HAP-1 (cell line): ENCODE results near the gene UBQLN2.
"Not testable (repeated sequence)": the region's sequence is repeated elsewhere in the genome, so short reads cannot be mapped to it uniquely, and the experiment has no call there.

Experiments used
- DNase-seq, 2 experiments: peaks; one replicate each; pipeline ENCODE4 v3.0.0-alpha.2; 2016 to 2020; ENCODE audit warnings: low spot score in 2 of 2
- H3K27me3 ChIP-seq: fragments of 250-450 bp; sonication (Bioruptor Pico); 2 replicates; pipeline ENCODE4 v1.5.1; 2020; ENCODE audit warnings: low read depth, mild to moderate bottlenecking, moderate library complexity
- H3K36me3 ChIP-seq: fragments of 250-450 bp; sonication (Bioruptor Pico); replicated peaks from 2 replicates; pipeline ENCODE4 v1.5.1; 2020; ENCODE audit warnings: mild to moderate bottlenecking
- H3K4me1 ChIP-seq: fragments of 250-450 bp; sonication (Bioruptor Pico); 2 replicates; pipeline ENCODE4 v1.5.1; 2020; ENCODE audit warnings: mild to moderate bottlenecking
- H3K4me3 ChIP-seq: fragments of 250-450 bp; sonication (Bioruptor Pico); 2 replicates; pipeline ENCODE4 v1.5.1; 2020; ENCODE audit warnings: mild to moderate bottlenecking, moderate library complexity
- H3K9me3 ChIP-seq: fragments of 250-450 bp; sonication (Bioruptor Pico); 2 replicates; pipeline ENCODE4 v1.5.1; 2020; ENCODE audit warnings: mild to moderate bottlenecking, moderate library complexity
- in situ Hi-C: fragments of 300-500 bp; cut with MboI; formaldehyde crosslinking; loops from 3 replicates; pipeline ENCODE4 v1.14.3; 2020; ENCODE audit warnings: low sequenced_read_pairs, inconsistent platforms, mixed read lengths

UBQLN2 gene

GRCh38 chrX:56576721-56577120 is 13.3 kb downstream of the UBQLN2 start:
- Histone ChIP-seq H3K4me1 (no peaks in the 10 kb centered on the region), H3K36me3 (0 out of 2 replicates have a peak, but pooled peaks cover 3% of the 10 kb centered on the region), H3K4me3 (no peak overlapping the region), H3K9me3 (no peaks in the 10 kb centered on the region), H3K27me3 (no peaks in the 10 kb centered on the region)
- no peak for DNase-seq
- in situ Hi-C loops, result no loop called here

GRCh38 chrX:56588397-56589188 is 25.2 kb downstream of the UBQLN2 start:
- in situ Hi-C loops, result no loop called here
- no peak for DNase-seq
- Histone ChIP-seq H3K4me1 (no peaks in the 10 kb centered on the region), H3K27me3 (no peaks in the 10 kb centered on the region), H3K4me3 (no peak overlapping the region), H3K9me3 (no peaks in the 10 kb centered on the region), H3K36me3 (no peaks in the 10 kb centered on the region)

- not testable (repeated sequence) for H3K27me3 ChIP-seq
These were observed 28.4 kb downstream of the UBQLN2 start for GRCh38 chrX:56591830-56592229.

GRCh38 chrX:56600141-56600540 is 36.7 kb downstream of the UBQLN2 start:
- Histone ChIP-seq H3K9me3 (no peaks in the 10 kb centered on the region), H3K27me3 (no peaks in the 10 kb centered on the region), H3K36me3 (no peaks in the 10 kb centered on the region), H3K4me1 (peaks cover 2% of the 10 kb centered on the region; the same call in 1 of the 2 replicates), H3K4me3 (no peak overlapping the region)
- no peak for DNase-seq
- in situ Hi-C loops, result no loop called here

More at GRCh38 chrX:56591830-56592229, 28.4 kb downstream of the UBQLN2 start:
- in situ Hi-C loops, H3K36me3 ChIP-seq, H3K4me3 ChIP-seq, H3K9me3 ChIP-seq, H3K4me1 ChIP-seq, DNase-seq: not testable (repeated sequence)

GRCh38 chrX:56600987-56601386 is 37.6 kb downstream of the UBQLN2 start:
- H3K27me3 ChIP-seq, result no peaks in the 10 kb centered on the region
- no peak overlapping the region for H3K4me3 ChIP-seq
- in situ Hi-C loops, result no loop called here
- no peak for DNase-seq
- H3K9me3 ChIP-seq, result no peaks in the 10 kb centered on the region
- H3K36me3 ChIP-seq, result no peaks in the 10 kb centered on the region
- H3K4me1 ChIP-seq, result peaks cover 2% of the 10 kb centered on the region; the same call in 1 of the 2 replicates

- Histone ChIP-seq H3K27me3 (no peaks in the 10 kb centered on the region), H3K4me3 (no peak overlapping the region), H3K9me3 (no peaks in the 10 kb centered on the region), H3K36me3 (no peaks in the 10 kb centered on the region), H3K4me1 (peaks cover 15% of the 10 kb centered on the region)
- DNase-seq, result no peak
- in situ Hi-C loops, result no loop called here
These were observed 51.9 kb downstream of the UBQLN2 start for GRCh38 chrX:56615282-56615681.
